Uterus (tissue), 2 donors: Measurements from ENCODE around the gene HMOX2.

Source experiments
- CTCF ChIP-seq, 4 experiments: fragments of 200-600 bp in 2 of 4; fragments of 450-650 bp in 2 of 4; sonication (generic) in 2 of 4; IDR thresholded peaks; one replicate each; pipeline ENCODE4 v1.5.1; 2016 to 2019; ENCODE audit warnings: antibody characterized with exemption in 4 of 4, mild to moderate bottlenecking in 2 of 4, moderate library complexity in 1 of 4
- POLR2A ChIP-seq, 2 donors: fragments of 450-650 bp; IDR thresholded peaks; one replicate each; pipeline ENCODE4 v1.6.1; 2016; ENCODE audit warnings: antibody characterized with exemption in 2 of 2, mild to moderate bottlenecking in 1 of 2, moderate library complexity in 1 of 2

- TF ChIP-seq POLR2A (IDR thresholded peaks at IDR 0.05) = no peak
- TF ChIP-seq CTCF (IDR thresholded peaks at IDR 0.05) = no peak
Measured at GRCh38 chr16:4552541-4552940, 76.3 kb downstream of the HMOX2 start.
